PC-3 (cell line): ENCODE measurements around the gene UBE3D.

Experiments
- CTCF ChIP-seq: fragments of 300-600 bp; sonication (generic); conservative IDR thresholded peaks from 2 replicates; pipeline ENCODE4 v1.5.1; 2017; ENCODE audit warnings: antibody characterized with exemption, low read depth, mild to moderate bottlenecking, low read length
- EZH2 ChIP-seq: fragments of 300-600 bp; sonication (generic); IDR thresholded peaks from one replicate; pipeline ENCODE4 v1.6.1; 2017; ENCODE audit warnings: antibody characterized with exemption, mild to moderate bottlenecking, low read length; ENCODE audit not compliant: unreplicated experiment
- EZH2phosphoT487 ChIP-seq: fragments of 300-600 bp; sonication (generic); IDR thresholded peaks from 2 replicates; pipeline ENCODE4 v1.6.1; 2018; ENCODE audit warnings: mild to moderate bottlenecking, antibody characterized with exemption, low read length, borderline replicate concordance

- TF ChIP-seq CTCF, result no peak
- TF ChIP-seq EZH2phosphoT487, result no peak
- no peak for TF ChIP-seq EZH2
These were observed 114.3 kb downstream of the UBE3D start for GRCh38 chr6:82951389-82951788.
